H9 (cell line): ENCODE measurements around the gene YY1. TPM values are rescaled to one million over a fixed set of nuclear protein-coding genes. Genes with fewer than 3 reads are reported as not detected.

Source experiments
- DNase-seq: peaks from one replicate; pipeline ENCODE4 v3.0.0-alpha.2; 2017
- H2AFZ ChIP-seq: one replicate; pipeline ENCODE4 v1.6.1; 2013; ENCODE audit warnings: mild to moderate bottlenecking, low read length, control low read depth, moderate library complexity
- H2AK5ac ChIP-seq: 2 replicates; pipeline ENCODE4 v1.6.1; 2013; ENCODE audit warnings: low read length, control low read depth, mixed read lengths; ENCODE audit not compliant: insufficient read length
- H2BK120ac ChIP-seq: one replicate; pipeline ENCODE4 v1.6.1; 2013; ENCODE audit warnings: low read depth, mild to moderate bottlenecking, low read length, control low read depth, inconsistent platforms; ENCODE audit not compliant: poor library complexity, severe bottlenecking
- H2BK12ac ChIP-seq: 2 replicates; pipeline ENCODE4 v1.6.1; 2013; ENCODE audit warnings: low read length, control low read depth, mixed read lengths, low read depth; ENCODE audit not compliant: insufficient read length
- H2BK15ac ChIP-seq: 2 replicates; pipeline ENCODE4 v1.6.1; 2013; ENCODE audit warnings: low read depth, low read length, control low read depth
- H2BK20ac ChIP-seq: one replicate; pipeline ENCODE4 v1.6.1; 2013; ENCODE audit warnings: low read depth, mild to moderate bottlenecking, low read length, control low read depth, inconsistent platforms; ENCODE audit not compliant: poor library complexity, severe bottlenecking
- H2BK5ac ChIP-seq: 2 replicates; pipeline ENCODE4 v1.6.1; 2013; ENCODE audit warnings: low read length, control low read depth, mixed read lengths; ENCODE audit not compliant: insufficient read length
- H3K14ac ChIP-seq: 2 replicates; pipeline ENCODE4 v1.6.1; 2013; ENCODE audit warnings: low read length, control low read depth; ENCODE audit not compliant: insufficient read depth
- H3K18ac ChIP-seq: 2 replicates; pipeline ENCODE4 v1.6.1; 2013; ENCODE audit warnings: low read depth, mild to moderate bottlenecking, mixed read lengths, low read length, control low read depth; ENCODE audit not compliant: insufficient read length
- H3K23ac ChIP-seq: 2 replicates; pipeline ENCODE4 v1.6.1; 2013; ENCODE audit warnings: low read length, control low read depth, mixed read lengths, low read depth; ENCODE audit not compliant: insufficient read length
- H3K23me2 ChIP-seq: 2 replicates; pipeline ENCODE4 v1.6.1; 2013; ENCODE audit warnings: low read depth, mild to moderate bottlenecking, mixed read lengths, low read length, control low read depth; ENCODE audit not compliant: insufficient read length, poor library complexity, severe bottlenecking
- H3K27ac ChIP-seq: 2 replicates; pipeline ENCODE4 v1.5.1; 2013; ENCODE audit warnings: low read length, control low read depth, mixed read lengths, low read depth; ENCODE audit not compliant: insufficient read length
- H3K27me3 ChIP-seq: 2 replicates; pipeline ENCODE4 v1.6.1; 2013; ENCODE audit warnings: low read length, control low read depth, inconsistent platforms; ENCODE audit not compliant: insufficient read depth
- H3K4ac ChIP-seq: 2 replicates; pipeline ENCODE4 v1.6.1; 2013; ENCODE audit warnings: low read depth, mild to moderate bottlenecking, control low read depth, inconsistent platforms, low read length, moderate library complexity
- H3K4me1 ChIP-seq: 2 replicates; pipeline ENCODE4 v1.6.1; 2013; ENCODE audit warnings: low read length, control low read depth, inconsistent platforms; ENCODE audit not compliant: insufficient read depth
- H3K4me2 ChIP-seq: 2 replicates; pipeline ENCODE4 v1.6.1; 2013; ENCODE audit warnings: low read length, control low read depth, mixed read lengths; ENCODE audit not compliant: insufficient read length, insufficient read depth
- H3K56ac ChIP-seq: 2 replicates; pipeline ENCODE4 v1.6.1; 2013; ENCODE audit warnings: low read depth, mild to moderate bottlenecking, mixed read lengths, low read length, control low read depth; ENCODE audit not compliant: insufficient read length
- H3K79me1 ChIP-seq: 2 replicates; pipeline ENCODE4 v1.6.1; 2013; ENCODE audit warnings: low read depth, mild to moderate bottlenecking, moderate library complexity, low read length, control low read depth, inconsistent platforms; ENCODE audit not compliant: insufficient read depth, poor library complexity, severe bottlenecking
- H3K79me2 ChIP-seq: 2 replicates; pipeline ENCODE4 v1.6.1; 2013; ENCODE audit warnings: low read length, control low read depth, inconsistent platforms; ENCODE audit not compliant: insufficient read depth
- H3K9ac ChIP-seq: 2 replicates; pipeline ENCODE4 v1.6.1; 2013; ENCODE audit warnings: low read length, control low read depth, mixed read lengths; ENCODE audit not compliant: insufficient read length; ENCODE audit errors: extremely low read depth
- H3K9me3 ChIP-seq: one replicate; pipeline ENCODE4 v1.6.1; 2013; ENCODE audit warnings: low read depth, low read length, inconsistent platforms; ENCODE audit not compliant: control insufficient read depth
- H3T11ph ChIP-seq: one replicate; pipeline ENCODE4 v1.6.1; 2013; ENCODE audit warnings: mild to moderate bottlenecking, low read length, control low read depth, inconsistent platforms
- H4K20me1 ChIP-seq: one replicate; pipeline ENCODE4 v1.6.1; 2013; ENCODE audit not compliant: control insufficient read depth, insufficient read length, insufficient read depth
- H4K5ac ChIP-seq: 2 replicates; pipeline ENCODE4 v1.6.1; 2013; ENCODE audit warnings: low read depth, mild to moderate bottlenecking, mixed read lengths, low read length, control low read depth; ENCODE audit not compliant: insufficient read length
- H4K8ac ChIP-seq: replicated peaks from 2 replicates; pipeline ENCODE4 v1.6.1; 2013; ENCODE audit warnings: low read length, control low read depth, mixed read lengths, low read depth; ENCODE audit not compliant: insufficient read length
- H4K91ac ChIP-seq: 2 replicates; pipeline ENCODE4 v1.6.1; 2013; ENCODE audit warnings: low read depth, mild to moderate bottlenecking, moderate library complexity, mixed read lengths, low read length, control low read depth; ENCODE audit not compliant: insufficient read length
- H3K27ac Mint-ChIP-seq, 3 experiments: 2 replicates in 2 of 3; 3 replicates in 1 of 3; pipeline ENCODE4 v1.8.0; 2020 to 2021; ENCODE audit warnings: mixed read lengths in 3 of 3, mild to moderate bottlenecking in 1 of 3, moderate library complexity in 1 of 3
- H3K27me3 Mint-ChIP-seq: 2 replicates; pipeline ENCODE4 v1.8.0; 2021; ENCODE audit warnings: low read depth, mild to moderate bottlenecking, moderate library complexity, mixed read lengths
- H3K36me3 Mint-ChIP-seq, 3 experiments: 2 replicates in 2 of 3; 3 replicates in 1 of 3; pipeline ENCODE4 v1.8.0; 2020 to 2021; ENCODE audit warnings: low read depth in 3 of 3, mixed read lengths in 3 of 3; ENCODE audit not compliant: insufficient read depth in 1 of 3
- H3K4me1 Mint-ChIP-seq, 2 experiments: 2 replicates each; pipeline ENCODE4 v1.8.0; 2020; ENCODE audit warnings: mixed read lengths in 2 of 2
- H3K4me3 Mint-ChIP-seq, 2 experiments: 2 replicates in 1 of 2; 3 replicates in 1 of 2; pipeline ENCODE4 v1.8.0; 2020 to 2021; ENCODE audit warnings: mild to moderate bottlenecking in 2 of 2, mixed read lengths in 2 of 2, moderate library complexity in 1 of 2
- H3K9me3 Mint-ChIP-seq, 2 experiments: 2 replicates in 1 of 2; 3 replicates in 1 of 2; pipeline ENCODE4 v1.8.0; 2020; ENCODE audit warnings: mild to moderate bottlenecking in 2 of 2, mixed read lengths in 2 of 2, moderate library complexity in 1 of 2
- CTCF ChIP-seq: fragments of 200-600 bp; sonication (generic); conservative IDR thresholded peaks from 3 replicates; pipeline ENCODE4 v1.8.0; 2021; ENCODE audit warnings: antibody characterized with exemption, mild to moderate bottlenecking
- WGBS: extraction: QIAGEN DNeasy Blood & Tissue Kit; methylation state at CpG from one replicate; pipeline ENCODE4 v1.1.7; 2013; ENCODE audit warnings: missing lambda C conversion rate, low lambda C conversion rate, mixed read lengths; ENCODE audit not compliant: insufficient read length; ENCODE audit errors: extremely low coverage; 5-methylcytosine and 5-hydroxymethylcytosine counted together
- total RNA-seq: library from RNA; stranded (reverse); gene quantifications from 2 replicates; pipeline ENCODE4 v1.2.1, GENCODE V29; 2021

The YY1 gene
- total RNA-seq, 1 experiment from 2014 or later = 103 TPM

- Histone ChIP-seq H3K27me3 (no peaks in the 10 kb centered on the region), H2AFZ (no peak overlapping the region), H4K5ac (no peak overlapping the region), H4K8ac (no peak overlapping the region), H3K79me1 (no peaks in the 10 kb centered on the region), H3K4me2 (no peak overlapping the region), H3K4me1 (no peaks in the 10 kb centered on the region), H2BK12ac (no peak overlapping the region), H3K27ac (no peak overlapping the region), H3T11ph (no peak overlapping the region), H3K79me2 (no peaks in the 10 kb centered on the region), H3K9ac (no peak overlapping the region), H4K91ac (no peak overlapping the region), H3K4ac (no peak overlapping the region), H2BK20ac (no peak overlapping the region), H2BK15ac (no peak overlapping the region), H3K23me2 (no peaks in the 10 kb centered on the region), H2AK5ac (no peak overlapping the region), H3K23ac (no peak overlapping the region), H2BK120ac (no peak overlapping the region), H2BK5ac (no peak overlapping the region), H4K20me1 (no peaks in the 10 kb centered on the region), H3K9me3 (no peaks in the 10 kb centered on the region), H3K18ac (no peak overlapping the region), H3K56ac (no peak overlapping the region), H3K14ac (no peak overlapping the region)
- no peaks in the 10 kb centered on the region for H3K36me3 Mint-ChIP-seq
- no peak for DNase-seq
- peaks cover 1% of the 10 kb centered on the region for H3K27me3 Mint-ChIP-seq
- TF ChIP-seq CTCF = no peak
- no peak overlapping the region; a peak in 1 of 7 replicates for H3K27ac Mint-ChIP-seq
- H3K4me3 Mint-ChIP-seq = no peak overlapping the region
- H3K4me1 Mint-ChIP-seq = peaks cover 9 to 12% of the 10 kb centered on the region in 2 experiments; a peak in 3 of 4 replicates
- no CpG with 5 or more reads among the region's 9 CpGs for WGBS
- H3K9me3 Mint-ChIP-seq = no peaks in the 10 kb centered on the region; a peak in 1 of 5 replicates
These were observed 82.7 kb downstream of the YY1 start for GRCh38 chr14:100321473-100322137.
